Transverse colon (tissue), 4 donors: ENCODE data around the gene TRMT5. TPM values are rescaled to one million over a fixed set of nuclear protein-coding genes. Genes with fewer than 3 reads are reported as not detected.

ENCODE experiments used
- DNase-seq: peaks from one replicate; pipeline ENCODE4 v3.0.0-alpha.2; 2019
- H3K27ac ChIP-seq, 4 donors: fragments of 200-600 bp; sonication (generic); 2 replicates each; pipeline ENCODE4 v1.5.1; 2016 to 2018; ENCODE audit warnings: inconsistent platforms in 4 of 4
- H3K27me3 ChIP-seq: fragments of 200-600 bp; sonication (generic); 2 replicates; pipeline ENCODE4 v1.5.1; 2017; ENCODE audit warnings: inconsistent platforms
- H3K36me3 ChIP-seq, 4 donors: fragments of 200-600 bp; sonication (generic); 2 replicates each; pipeline ENCODE4 v1.5.1; 2017 to 2019; ENCODE audit warnings: inconsistent platforms in 4 of 4
- H3K4me1 ChIP-seq, 4 donors: fragments of 200-600 bp; sonication (generic); 2 replicates each; pipeline ENCODE4 v1.5.1; 2017 to 2020; ENCODE audit warnings: inconsistent platforms in 4 of 4
- H3K4me3 ChIP-seq, 4 donors: fragments of 200-600 bp; sonication (generic); 1 replicate in 1 of 4; 2 replicates in 3 of 4; pipeline versions ENCODE4 v1.5.1 to v1.6.1; 2017 to 2019; ENCODE audit warnings: inconsistent platforms in 4 of 4
- H3K9me3 ChIP-seq, 2 donors: fragments of 200-600 bp; sonication (generic); 2 replicates each; pipeline ENCODE4 v1.5.1; 2017 to 2019; ENCODE audit warnings: inconsistent platforms in 2 of 2
- EP300 ChIP-seq: sonication (generic); formaldehyde crosslinking; IDR thresholded peaks from one replicate; pipeline ENCODE4 v1.6.1; 2017; ENCODE audit warnings: antibody characterized with exemption, low read depth
- POLR2A ChIP-seq: fragments of 450-650 bp; IDR thresholded peaks from one replicate; pipeline ENCODE4 v1.6.1; 2016; ENCODE audit warnings: antibody characterized with exemption, mild to moderate bottlenecking, moderate library complexity
- POLR2AphosphoS5 ChIP-seq, 3 donors: sonication (generic); formaldehyde crosslinking; IDR thresholded peaks; one replicate each; pipeline ENCODE4 v1.6.1; 2016; ENCODE audit warnings: antibody characterized with exemption in 3 of 3
- WGBS, 2 donors: methylation state at CpG; one replicate each; pipeline ENCODE4 v1.1.5; 2018; ENCODE audit warnings: low coverage in 1 of 2; 5-methylcytosine and 5-hydroxymethylcytosine counted together
- in situ Hi-C, 4 donors: fragments of 200-750 bp; cut with MboI; loops; one replicate each; pipeline versions ENCODE4 v1.15.0 to v1.15.1; 2017; ENCODE audit warnings: low sequenced_read_pairs in 3 of 4, low pct_ligation_motif_present in 1 of 4, low pct_unique_long_range_greater_than_20kb in 1 of 4
- intact Hi-C: fragments of 100-400 bp; cut with DNase I; formaldehyde crosslinking; loops from one replicate; pipeline ENCODE4 v1.15.1; 2023; ENCODE audit warnings: low total_unique reads
- total RNA-seq, 4 donors: library from RNA; depleted of rRNA; stranded (reverse); fragments of >200 nt; gene quantifications; one replicate each; pipeline ENCODE4 v1.1.0, GENCODE V29; 2016
- TF ChIP-seq, protein P1 (sequence below), 5 experiments: fragments of 200-600 bp in 3 of 5; fragments of 450-650 bp in 2 of 5; sonication (generic) in 3 of 5; IDR thresholded peaks; 1 replicate in 2 of 5; 2 replicates in 3 of 5; pipeline ENCODE4 v1.5.1; 2016 to 2017; ENCODE audit warnings: antibody characterized with exemption in 5 of 5, inconsistent platforms in 3 of 5, mild to moderate bottlenecking in 2 of 5, moderate library complexity in 1 of 5

Gene TRMT5
- total RNA-seq, 4 donors from 2014 or later, result 0.75 to 13.5 (median 6.5) TPM

GRCh38 chr14:61003571-61003970 lies 22.7 kb upstream of the TRMT5 start:
- no peaks in the 10 kb centered on the region for H3K4me1 ChIP-seq
- in situ Hi-C loops (no loop called here), intact Hi-C loops (no loop called here)
- no peak for DNase-seq
- H3K9me3 ChIP-seq, result no peaks in the 10 kb centered on the region
- no peaks in the 10 kb centered on the region for H3K36me3 ChIP-seq
- TF ChIP-seq EP300 (no peak), POLR2A (no peak), POLR2AphosphoS5 (IDR thresholded peaks at IDR 0.05) (no peak)
- TF ChIP-seq, protein P1, sequence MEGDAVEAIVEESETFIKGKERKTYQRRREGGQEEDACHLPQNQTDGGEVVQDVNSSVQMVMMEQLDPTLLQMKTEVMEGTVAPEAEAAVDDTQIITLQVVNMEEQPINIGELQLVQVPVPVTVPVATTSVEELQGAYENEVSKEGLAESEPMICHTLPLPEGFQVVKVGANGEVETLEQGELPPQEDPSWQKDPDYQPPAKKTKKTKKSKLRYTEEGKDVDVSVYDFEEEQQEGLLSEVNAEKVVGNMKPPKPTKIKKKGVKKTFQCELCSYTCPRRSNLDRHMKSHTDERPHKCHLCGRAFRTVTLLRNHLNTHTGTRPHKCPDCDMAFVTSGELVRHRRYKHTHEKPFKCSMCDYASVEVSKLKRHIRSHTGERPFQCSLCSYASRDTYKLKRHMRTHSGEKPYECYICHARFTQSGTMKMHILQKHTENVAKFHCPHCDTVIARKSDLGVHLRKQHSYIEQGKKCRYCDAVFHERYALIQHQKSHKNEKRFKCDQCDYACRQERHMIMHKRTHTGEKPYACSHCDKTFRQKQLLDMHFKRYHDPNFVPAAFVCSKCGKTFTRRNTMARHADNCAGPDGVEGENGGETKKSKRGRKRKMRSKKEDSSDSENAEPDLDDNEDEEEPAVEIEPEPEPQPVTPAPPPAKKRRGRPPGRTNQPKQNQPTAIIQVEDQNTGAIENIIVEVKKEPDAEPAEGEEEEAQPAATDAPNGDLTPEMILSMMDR (IDR thresholded peaks at IDR 0.05), result no peak
- no peak overlapping the region for H3K4me3 ChIP-seq
- H3K27me3 ChIP-seq, result no peaks in the 10 kb centered on the region
- H3K27ac ChIP-seq, result no peak overlapping the region
- WGBS, 2 donors, result 100% methylated on average over 1 of the region's 1 CpG

DNA sequence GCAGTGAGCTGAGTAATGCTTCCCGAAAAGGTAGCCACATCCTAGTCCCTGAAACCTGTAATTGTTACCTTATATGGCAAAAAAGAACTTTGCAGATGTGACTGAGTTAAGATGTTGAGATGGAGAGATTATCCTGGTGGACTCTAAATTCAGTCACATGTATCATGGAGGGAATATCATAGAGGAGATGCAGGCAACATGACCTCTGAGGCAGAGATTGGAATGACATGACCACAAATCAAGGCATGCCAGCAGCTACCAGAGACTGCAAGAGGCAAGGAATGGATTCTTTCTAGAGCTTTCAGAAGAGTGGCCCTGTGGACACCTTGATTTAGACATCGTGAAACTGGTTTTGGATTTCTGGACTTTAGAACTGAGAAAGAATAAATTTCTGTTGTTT lies 18.7 kb upstream of the TRMT5 start:
- in situ Hi-C loops (no loop called here), intact Hi-C loops (no loop called here)
- Histone ChIP-seq H3K36me3 (no peaks in the 10 kb centered on the region), H3K4me3 (no peak overlapping the region), H3K27ac (no peak overlapping the region), H3K9me3 (no peaks in the 10 kb centered on the region), H3K4me1 (no peaks in the 10 kb centered on the region), H3K27me3 (no peaks in the 10 kb centered on the region)
- no peak for DNase-seq
- 94 to 100% methylated on average over 1 to 2 of the region's 2 CpGs for WGBS, 2 donors
- TF ChIP-seq POLR2A, result no peak
- no peak for TF ChIP-seq POLR2AphosphoS5 (IDR thresholded peaks at IDR 0.05)
- TF ChIP-seq, protein P1 (IDR thresholded peaks at IDR 0.05), result no peak
- no peak for TF ChIP-seq EP300

- no peak for DNase-seq
- no peaks in the 10 kb centered on the region for H3K9me3 ChIP-seq
- H3K4me1 ChIP-seq, result no peaks in the 10 kb centered on the region
- 82% methylated on average over 9 of the region's 9 CpGs; no CpG with 5 or more reads in 1 of the 2 donors for WGBS, 2 donors
- intact Hi-C loops (no loop called here), in situ Hi-C loops (no loop called here)
- H3K27me3 ChIP-seq, result no peaks in the 10 kb centered on the region
- TF ChIP-seq, protein P1 (IDR thresholded peaks at IDR 0.05), result no peak
- TF ChIP-seq EP300, result no peak
- TF ChIP-seq POLR2A, result no peak
- no peak for TF ChIP-seq POLR2AphosphoS5 (IDR thresholded peaks at IDR 0.05)
- H3K27ac ChIP-seq, result no peak overlapping the region
- H3K36me3 ChIP-seq, result no peaks in the 10 kb centered on the region
- H3K4me3 ChIP-seq, result no peak overlapping the region
Measured at GRCh38 chr14:60998617-60999016, 17.7 kb upstream of the TRMT5 start.

DNA sequence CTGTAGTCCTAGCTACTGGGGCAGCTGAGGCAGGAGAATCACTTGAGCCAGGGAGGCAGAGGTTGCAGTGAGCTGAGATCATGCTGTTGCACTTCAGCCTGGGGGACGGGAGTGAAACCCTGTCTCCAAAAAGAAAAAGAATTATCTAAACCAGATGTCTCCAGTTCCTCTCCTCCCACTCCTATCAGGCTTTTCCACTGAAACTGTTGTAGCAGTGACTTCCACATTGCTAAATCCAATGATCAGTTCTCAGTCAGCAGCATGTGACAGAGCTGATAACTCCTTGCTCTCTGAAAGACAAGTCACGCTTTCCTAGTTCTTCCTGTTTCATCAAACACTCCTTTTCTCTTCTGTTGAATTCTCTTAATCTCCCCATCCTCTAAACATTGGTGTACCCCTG lies 8.7 kb upstream of the TRMT5 start:
- Histone ChIP-seq H3K4me1 (no peaks in the 10 kb centered on the region), H3K27ac (no peak overlapping the region), H3K36me3 (peaks cover 0 to 10% (median 0%) of the 10 kb centered on the region in 4 donors), H3K4me3 (no peak overlapping the region), H3K27me3 (no peaks in the 10 kb centered on the region), H3K9me3 (no peaks in the 10 kb centered on the region)
- WGBS, 2 donors, result 83% methylated on average over 2 of the region's 2 CpGs
- in situ Hi-C loops (no loop called here), intact Hi-C loops (no loop called here)
- DNase-seq, result no peak
- TF ChIP-seq POLR2A (no peak), POLR2AphosphoS5 (IDR thresholded peaks at IDR 0.05) (no peak), EP300 (no peak)
- TF ChIP-seq, protein P1 (IDR thresholded peaks at IDR 0.05), result no peak
